ENCODE data around the gene CAMK2N1. TPM values are rescaled to one million over a fixed set of nuclear protein-coding genes. Genes with fewer than 3 reads are reported as not detected.

The CAMK2N1 gene
- total and polyA plus RNA-seq, 2 experiments from 2014 or later: 38.5 to 45.5 TPM

DNA sequence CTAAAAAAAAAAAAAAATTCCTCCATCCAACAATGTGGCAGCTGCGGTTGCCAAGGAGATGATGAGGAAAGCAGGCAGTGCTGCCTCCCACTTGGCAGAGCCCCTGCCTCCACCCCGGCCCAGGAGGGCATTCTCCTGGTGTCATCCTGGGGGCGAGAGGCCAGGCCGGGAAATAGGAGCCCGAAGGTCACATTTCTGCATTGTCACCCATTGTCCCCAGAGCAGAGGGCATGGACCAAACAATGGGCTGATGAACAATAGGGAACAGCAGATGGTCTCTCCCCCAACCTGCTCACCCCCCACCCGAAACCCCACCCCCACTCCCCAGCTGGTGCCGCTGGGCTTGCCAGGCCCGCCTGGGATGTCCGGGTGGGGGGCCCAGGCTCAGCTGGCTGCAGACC, 37.3 kb downstream of the CAMK2N1 start:
- no peak for DNase-seq (ENCODE audit: low spot score)

DNA sequence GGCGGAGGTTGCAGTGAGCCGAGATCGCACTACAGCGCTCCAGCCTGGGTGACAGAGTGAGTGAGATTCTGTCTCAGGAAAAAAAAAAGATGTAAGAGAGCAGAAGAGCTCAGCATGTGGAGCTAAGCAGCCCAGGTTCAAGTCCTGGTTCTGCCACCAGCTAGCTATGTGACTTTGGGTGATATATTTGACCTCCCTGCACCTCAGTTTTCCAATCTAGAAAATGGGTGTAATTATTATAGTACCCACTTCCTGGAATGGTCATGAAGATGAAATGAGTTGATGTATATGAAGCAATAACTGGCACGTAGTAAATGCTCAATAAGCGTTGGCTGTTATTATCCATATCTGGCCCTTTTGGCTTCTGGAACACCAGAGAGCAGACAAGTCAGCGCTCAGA, 38.2 kb downstream of the CAMK2N1 start:
- Histone ChIP-seq H3K79me2 (no peaks in the 10 kb centered on the region), H3K36me3 (replicated peaks; ENCODE audit: insufficient read depth, low read depth) (no peaks in the 10 kb centered on the region), H4K20me1 (ENCODE audit: insufficient read depth, poor library complexity, severe bottlenecking) (no peaks in the 10 kb centered on the region), H3K9me2 (replicated peaks; ENCODE audit: insufficient read depth) (no peaks in the 10 kb centered on the region), H3K27ac (no peak overlapping the region), H3K4me3 (no peak overlapping the region), H3K9me3 (ENCODE audit: low read depth) (no peaks in the 10 kb centered on the region), H2AFZ (no peak overlapping the region), H3K4me2 (no peak overlapping the region), H3K27me3 (peaks cover 19% of the 10 kb centered on the region), H3K4me1 (ENCODE audit: insufficient read depth) (no peaks in the 10 kb centered on the region)
- 94% methylated on average over 7 of the region's 7 CpGs for WGBS (ENCODE audit: low lambda C conversion rate, missing lambda C conversion rate)
- no peak for TF ChIP-seq EZH2phosphoT487 (IDR thresholded peaks at IDR 0.05; ENCODE audit: low read depth, severe bottlenecking, unreplicated experiment)
- TF ChIP-seq, protein P1, sequence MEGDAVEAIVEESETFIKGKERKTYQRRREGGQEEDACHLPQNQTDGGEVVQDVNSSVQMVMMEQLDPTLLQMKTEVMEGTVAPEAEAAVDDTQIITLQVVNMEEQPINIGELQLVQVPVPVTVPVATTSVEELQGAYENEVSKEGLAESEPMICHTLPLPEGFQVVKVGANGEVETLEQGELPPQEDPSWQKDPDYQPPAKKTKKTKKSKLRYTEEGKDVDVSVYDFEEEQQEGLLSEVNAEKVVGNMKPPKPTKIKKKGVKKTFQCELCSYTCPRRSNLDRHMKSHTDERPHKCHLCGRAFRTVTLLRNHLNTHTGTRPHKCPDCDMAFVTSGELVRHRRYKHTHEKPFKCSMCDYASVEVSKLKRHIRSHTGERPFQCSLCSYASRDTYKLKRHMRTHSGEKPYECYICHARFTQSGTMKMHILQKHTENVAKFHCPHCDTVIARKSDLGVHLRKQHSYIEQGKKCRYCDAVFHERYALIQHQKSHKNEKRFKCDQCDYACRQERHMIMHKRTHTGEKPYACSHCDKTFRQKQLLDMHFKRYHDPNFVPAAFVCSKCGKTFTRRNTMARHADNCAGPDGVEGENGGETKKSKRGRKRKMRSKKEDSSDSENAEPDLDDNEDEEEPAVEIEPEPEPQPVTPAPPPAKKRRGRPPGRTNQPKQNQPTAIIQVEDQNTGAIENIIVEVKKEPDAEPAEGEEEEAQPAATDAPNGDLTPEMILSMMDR (IDR thresholded peaks at IDR 0.05; ENCODE audit: poor library complexity): no peak
- TF ChIP-seq EZH2 (IDR thresholded peaks at IDR 0.05; ENCODE audit: borderline replicate concordance): no peak
- DNase-seq (ENCODE audit: low spot score): no peak

More for the DNA sequence above, 37.3 kb downstream of the CAMK2N1 start:
- Histone ChIP-seq H3K9me2 (replicated peaks; ENCODE audit: insufficient read depth) (no peaks in the 10 kb centered on the region), H3K9me3 (ENCODE audit: low read depth) (no peaks in the 10 kb centered on the region), H2AFZ (no peak overlapping the region), H3K79me2 (no peaks in the 10 kb centered on the region), H3K36me3 (replicated peaks; ENCODE audit: insufficient read depth, low read depth) (no peaks in the 10 kb centered on the region), H4K20me1 (ENCODE audit: insufficient read depth, poor library complexity, severe bottlenecking) (no peaks in the 10 kb centered on the region), H3K27ac (no peak overlapping the region), H3K27me3 (peaks cover 19% of the 10 kb centered on the region), H3K4me1 (ENCODE audit: insufficient read depth) (no peaks in the 10 kb centered on the region), H3K4me2 (no peak overlapping the region), H3K4me3 (no peak overlapping the region)
- TF ChIP-seq, protein P1 (IDR thresholded peaks at IDR 0.05; ENCODE audit: poor library complexity): no peak
- TF ChIP-seq EZH2 (IDR thresholded peaks at IDR 0.05; ENCODE audit: borderline replicate concordance) (no peak), EZH2phosphoT487 (IDR thresholded peaks at IDR 0.05; ENCODE audit: low read depth, severe bottlenecking, unreplicated experiment) (no peak)
- 53% methylated on average over 8 of the region's 9 CpGs for WGBS (ENCODE audit: low lambda C conversion rate, missing lambda C conversion rate)

DNA sequence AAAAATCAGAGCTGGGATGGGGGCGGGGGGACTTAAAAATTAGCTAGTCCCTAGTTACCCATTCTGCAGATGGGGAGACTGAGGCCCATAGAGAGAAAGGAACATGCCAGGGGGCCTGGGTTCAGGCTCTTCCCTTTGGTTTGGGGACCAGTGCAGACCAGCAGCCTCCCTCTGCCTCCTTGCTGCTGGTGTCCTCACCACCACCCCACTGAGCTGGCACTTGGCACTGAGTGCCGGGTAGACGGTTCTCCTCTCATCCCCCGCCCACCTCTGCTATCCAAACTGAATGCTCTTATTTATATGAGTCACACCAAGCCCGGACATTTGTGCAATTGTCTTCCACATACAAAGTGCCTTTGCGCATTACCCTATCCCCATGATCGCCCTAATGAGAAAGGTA, 39.2 kb downstream of the CAMK2N1 start:
- Histone ChIP-seq H3K36me3 (replicated peaks; ENCODE audit: insufficient read depth, low read depth) (no peaks in the 10 kb centered on the region), H2AFZ (no peak overlapping the region), H3K27ac (no peak overlapping the region), H3K4me2 (no peak overlapping the region), H3K9me2 (replicated peaks; ENCODE audit: insufficient read depth) (no peaks in the 10 kb centered on the region), H3K27me3 (peaks cover 19% of the 10 kb centered on the region), H3K4me1 (ENCODE audit: insufficient read depth) (no peaks in the 10 kb centered on the region), H3K9me3 (ENCODE audit: low read depth) (no peaks in the 10 kb centered on the region), H3K4me3 (no peak overlapping the region), H4K20me1 (ENCODE audit: insufficient read depth, poor library complexity, severe bottlenecking) (no peaks in the 10 kb centered on the region), H3K79me2 (no peaks in the 10 kb centered on the region)
- no peak for TF ChIP-seq EZH2 (IDR thresholded peaks at IDR 0.05; ENCODE audit: borderline replicate concordance)
- TF ChIP-seq EZH2phosphoT487 (IDR thresholded peaks at IDR 0.05; ENCODE audit: low read depth, severe bottlenecking, unreplicated experiment): no peak
- TF ChIP-seq, protein P1 (IDR thresholded peaks at IDR 0.05; ENCODE audit: poor library complexity): no peak
- no peak for DNase-seq (ENCODE audit: low spot score)
- 84% methylated on average over 7 of the region's 7 CpGs for WGBS (ENCODE audit: low lambda C conversion rate, missing lambda C conversion rate)

DNA sequence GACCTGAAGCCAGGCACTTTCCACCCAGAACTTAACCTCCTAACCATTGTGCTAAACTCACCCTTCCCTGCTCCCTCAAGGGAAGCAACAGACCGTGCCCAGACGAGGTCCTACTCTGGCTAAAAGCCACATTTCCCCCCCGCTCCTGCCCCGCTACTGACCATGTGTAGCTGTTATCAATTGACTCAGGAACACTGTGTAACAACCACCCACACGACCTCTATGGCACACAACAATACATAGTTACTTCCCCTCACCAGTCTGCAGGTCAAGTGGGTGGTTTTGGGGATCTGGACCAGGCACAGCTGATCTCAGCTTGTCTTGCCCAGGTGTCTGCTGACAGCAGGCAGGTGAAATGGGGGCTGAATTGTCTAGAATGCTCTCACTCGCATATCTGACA, 40.1 kb downstream of the CAMK2N1 start:
- peaks cover 19% of the 10 kb centered on the region for H3K27me3 ChIP-seq

More for the DNA sequence above, 40.1 kb downstream of the CAMK2N1 start:
- TF ChIP-seq, protein P1 (IDR thresholded peaks at IDR 0.05; ENCODE audit: poor library complexity): no peak
- no peak for TF ChIP-seq EZH2phosphoT487 (IDR thresholded peaks at IDR 0.05; ENCODE audit: low read depth, severe bottlenecking, unreplicated experiment)
- no peak for TF ChIP-seq EZH2 (IDR thresholded peaks at IDR 0.05; ENCODE audit: borderline replicate concordance)
- Histone ChIP-seq H3K4me1 (ENCODE audit: insufficient read depth) (no peaks in the 10 kb centered on the region), H3K4me3 (no peak overlapping the region), H3K36me3 (replicated peaks; ENCODE audit: insufficient read depth, low read depth) (no peaks in the 10 kb centered on the region), H3K27ac (no peak overlapping the region), H3K9me2 (replicated peaks; ENCODE audit: insufficient read depth) (no peaks in the 10 kb centered on the region), H3K9me3 (ENCODE audit: low read depth) (no peaks in the 10 kb centered on the region), H2AFZ (no peak overlapping the region), H4K20me1 (ENCODE audit: insufficient read depth, poor library complexity, severe bottlenecking) (no peaks in the 10 kb centered on the region), H3K4me2 (no peak overlapping the region), H3K79me2 (no peaks in the 10 kb centered on the region)
- WGBS (ENCODE audit: low lambda C conversion rate, missing lambda C conversion rate): 81% methylated on average over 6 of the region's 6 CpGs
- no peak for DNase-seq (ENCODE audit: low spot score)
